Right atrium auricular region (tissue), 2 donors: ENCODE measurements around the gene ATG10. TPM values are rescaled to one million over a fixed set of nuclear protein-coding genes. Genes with fewer than 3 reads are reported as not detected.

ENCODE experiments used
- DNase-seq: peaks from one replicate; pipeline ENCODE4 v3.0.0-alpha.2; 2019; ENCODE audit warnings: low spot score
- H3K27ac ChIP-seq, 2 donors: fragments of 200-600 bp; sonication (generic); 1 replicate in 1 of 2; 2 replicates in 1 of 2; pipeline ENCODE4 v1.5.1; 2016 to 2019
- H3K27me3 ChIP-seq, 2 donors: fragments of 200-600 bp; sonication (generic); one replicate each; pipeline versions ENCODE4 v1.5.1 to v1.6.0; 2017 to 2019
- H3K36me3 ChIP-seq: fragments of 200-600 bp; sonication (generic); one replicate; pipeline ENCODE4 v1.5.1; 2016
- H3K4me1 ChIP-seq, 2 donors: fragments of 200-600 bp; sonication (generic); one replicate each; pipeline versions ENCODE4 v1.5.1 to v1.6.0; 2017 to 2019
- H3K4me3 ChIP-seq, 2 donors: fragments of 200-600 bp; sonication (generic); 1 replicate in 1 of 2; 2 replicates in 1 of 2; pipeline ENCODE4 v1.5.1; 2017 to 2019; ENCODE audit warnings: mild to moderate bottlenecking in 1 of 2, moderate library complexity in 1 of 2
- H3K9me3 ChIP-seq, 2 donors: fragments of 200-600 bp; sonication (generic); one replicate each; pipeline ENCODE4 v1.5.1; 2019
- CTCF ChIP-seq, 2 donors: fragments of 200-600 bp; sonication (generic); IDR thresholded peaks; one replicate each; pipeline ENCODE4 v1.5.1; 2019; ENCODE audit warnings: antibody characterized with exemption in 2 of 2
- total RNA-seq, 2 donors: library from RNA; depleted of rRNA; stranded (reverse); fragments of >200 nt; gene quantifications; one replicate each; pipeline ENCODE4 v1.1.0, GENCODE V29; 2016

The ATG10 gene
- total RNA-seq, 2 donors from 2014 or later: 4.2 to 5.6 TPM

GRCh38 chr5:82160948-82161347, 189.1 kb downstream of the ATG10 start:
- H3K4me3 ChIP-seq: no peak overlapping the region
- H3K27ac ChIP-seq: no peak overlapping the region
- H3K4me1 ChIP-seq: peaks cover 0 to 14% of the 10 kb centered on the region in 2 donors
- H3K36me3 ChIP-seq: no peaks in the 10 kb centered on the region
- no peak for TF ChIP-seq CTCF (IDR thresholded peaks at IDR 0.05)
- DNase-seq: no peak
- H3K27me3 ChIP-seq: no peaks in the 10 kb centered on the region
- H3K9me3 ChIP-seq: no peaks in the 10 kb centered on the region

- no peak for DNase-seq
- no peak for TF ChIP-seq CTCF (IDR thresholded peaks at IDR 0.05)
These were observed 190.8 kb downstream of the ATG10 start for GRCh38 chr5:82162573-82162972.

GRCh38 chr5:82163452-82164175, 191.8 kb downstream of the ATG10 start:
- H3K4me1 ChIP-seq: peaks cover 0 to 14% of the 10 kb centered on the region in 2 donors
- no peaks in the 10 kb centered on the region for H3K36me3 ChIP-seq
- no peak for TF ChIP-seq CTCF (IDR thresholded peaks at IDR 0.05)
- H3K27me3 ChIP-seq: no peaks in the 10 kb centered on the region
- peak overlapping the region in 1 of 2 donors; percentile 9 for H3K27ac ChIP-seq
- no peak overlapping the region for H3K4me3 ChIP-seq
- no peak for DNase-seq
- H3K9me3 ChIP-seq: no peaks in the 10 kb centered on the region

More at GRCh38 chr5:82162573-82162972, 190.8 kb downstream of the ATG10 start:
- Histone ChIP-seq H3K36me3 (no peaks in the 10 kb centered on the region), H3K9me3 (no peaks in the 10 kb centered on the region), H3K4me1 (peaks cover 0 to 14% of the 10 kb centered on the region in 2 donors), H3K27me3 (no peaks in the 10 kb centered on the region), H3K4me3 (no peak overlapping the region), H3K27ac (no peak overlapping the region)

GRCh38 chr5:82164176-82164976, 192.6 kb downstream of the ATG10 start:
- no peak overlapping the region for H3K4me3 ChIP-seq
- no peak for DNase-seq
- no peaks in the 10 kb centered on the region for H3K27me3 ChIP-seq
- H3K27ac ChIP-seq: peak overlapping the region; percentile 25 to 52
- H3K9me3 ChIP-seq: no peaks in the 10 kb centered on the region
- no peaks in the 10 kb centered on the region for H3K36me3 ChIP-seq
- peaks cover 0 to 14% of the 10 kb centered on the region in 2 donors for H3K4me1 ChIP-seq
- TF ChIP-seq CTCF (IDR thresholded peaks at IDR 0.05): no peak

GRCh38 chr5:82164977-82165713, 193.3 kb downstream of the ATG10 start:
- TF ChIP-seq CTCF (IDR thresholded peaks at IDR 0.05): no peak
- H3K4me3 ChIP-seq: no peak overlapping the region
- no peak for DNase-seq
- H3K27ac ChIP-seq: peak overlapping the region; percentile 20 to 52
- H3K4me1 ChIP-seq: peaks cover 0 to 14% of the 10 kb centered on the region in 2 donors
- no peaks in the 10 kb centered on the region for H3K27me3 ChIP-seq
- H3K9me3 ChIP-seq: no peaks in the 10 kb centered on the region
- H3K36me3 ChIP-seq: no peaks in the 10 kb centered on the region
